Tibial nerve (tissue), 3 donors: ENCODE results near the gene ZGPAT.

Experiments
- CTCF ChIP-seq, 5 experiments: fragments of 200-600 bp in 3 of 5; fragments of 450-650 bp in 2 of 5; sonication (generic) in 3 of 5; IDR thresholded peaks; one replicate each; pipeline ENCODE4 v1.5.1; 2016 to 2019; ENCODE audit warnings: antibody characterized with exemption in 5 of 5, mild to moderate bottlenecking in 3 of 5, moderate library complexity in 2 of 5
- POLR2A ChIP-seq, 2 donors: fragments of 450-650 bp; IDR thresholded peaks; one replicate each; pipeline ENCODE4 v1.6.1; 2017; ENCODE audit warnings: antibody characterized with exemption in 2 of 2, mild to moderate bottlenecking in 2 of 2, moderate library complexity in 2 of 2

- TF ChIP-seq CTCF (IDR thresholded peaks at IDR 0.05) (no peak), POLR2A (IDR thresholded peaks at IDR 0.05) (no peak)
These were observed 39.8 kb downstream of the ZGPAT start for GRCh38 chr20:63747622-63748069.
